Rectal smooth muscle tissue (tissue), 1 donor: ENCODE data around the gene SCUBE1.

ENCODE experiments used
- H3K27ac ChIP-seq: one replicate; pipeline ENCODE4 v1.7.0; 2013; ENCODE audit warnings: low read depth, low read length, inconsistent platforms
- H3K27me3 ChIP-seq: one replicate; pipeline ENCODE4 v1.7.0; 2013; ENCODE audit warnings: low read length; ENCODE audit not compliant: control insufficient read depth, insufficient read depth
- H3K36me3 ChIP-seq: one replicate; pipeline ENCODE4 v1.7.0; 2013; ENCODE audit warnings: low read length; ENCODE audit not compliant: control insufficient read depth, insufficient read depth
- H3K4me1 ChIP-seq: one replicate; pipeline ENCODE4 v1.7.0; 2013; ENCODE audit warnings: low read length; ENCODE audit not compliant: control insufficient read depth, insufficient read depth
- H3K4me3 ChIP-seq: one replicate; pipeline ENCODE4 v1.7.0; 2013; ENCODE audit warnings: low read length
- H3K9ac ChIP-seq: one replicate; pipeline ENCODE4 v1.7.0; 2013; ENCODE audit warnings: low read length

The SCUBE1 gene

GRCh38 chr22:43315687-43316217 lies 27.4 kb downstream of the SCUBE1 start:
- no peaks in the 10 kb centered on the region for H3K4me1 ChIP-seq
- no peak overlapping the region for H3K27ac ChIP-seq
- H3K4me3 ChIP-seq = no peak overlapping the region
- H3K27me3 ChIP-seq = no peaks in the 10 kb centered on the region
- H3K36me3 ChIP-seq = no peaks in the 10 kb centered on the region
- H3K9ac ChIP-seq = no peak overlapping the region

GRCh38 chr22:43314611-43315010 lies 28.6 kb downstream of the SCUBE1 start:
- no peak overlapping the region for H3K9ac ChIP-seq
- no peak overlapping the region for H3K27ac ChIP-seq
- H3K4me1 ChIP-seq = no peaks in the 10 kb centered on the region
- no peak overlapping the region for H3K4me3 ChIP-seq
- H3K36me3 ChIP-seq = no peaks in the 10 kb centered on the region
- H3K27me3 ChIP-seq = no peaks in the 10 kb centered on the region

- H3K4me3 ChIP-seq = no peak overlapping the region
- H3K4me1 ChIP-seq = no peaks in the 10 kb centered on the region
- H3K27ac ChIP-seq = no peak overlapping the region
These were observed 29.2 kb downstream of the SCUBE1 start for GRCh38 chr22:43313890-43314474.

GRCh38 chr22:43313244-43313889 lies 29.8 kb downstream of the SCUBE1 start:
- H3K27ac ChIP-seq = no peak overlapping the region
- H3K9ac ChIP-seq = no peak overlapping the region
- H3K4me1 ChIP-seq = no peaks in the 10 kb centered on the region
- H3K4me3 ChIP-seq = no peak overlapping the region
- no peaks in the 10 kb centered on the region for H3K36me3 ChIP-seq
- H3K27me3 ChIP-seq = no peaks in the 10 kb centered on the region

More at GRCh38 chr22:43313890-43314474, 29.2 kb downstream of the SCUBE1 start:
- no peak overlapping the region for H3K9ac ChIP-seq
- H3K27me3 ChIP-seq = no peaks in the 10 kb centered on the region
- no peaks in the 10 kb centered on the region for H3K36me3 ChIP-seq

DNA sequence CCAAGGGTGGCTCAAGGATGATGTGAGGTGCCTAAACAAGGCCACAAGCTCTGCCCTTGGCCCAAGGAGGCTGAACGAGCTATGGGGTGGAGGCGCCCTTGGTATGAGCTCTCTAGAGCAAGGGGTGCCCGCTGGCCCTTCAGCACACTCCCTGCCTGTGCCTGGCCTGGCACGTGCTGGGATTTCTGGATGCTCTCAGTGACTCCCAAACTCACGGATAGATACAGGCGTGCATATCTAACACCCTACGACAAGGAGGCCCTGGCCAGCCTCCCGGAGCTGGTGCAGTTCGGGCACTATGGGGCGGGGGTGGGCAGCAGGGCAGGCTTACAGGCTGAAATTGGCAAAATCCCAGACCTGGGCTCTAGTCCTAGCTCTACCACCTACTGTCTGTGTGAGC lies 30.6 kb downstream of the SCUBE1 start:
- H3K4me3 ChIP-seq = no peak overlapping the region
- no peak overlapping the region for H3K27ac ChIP-seq
- no peaks in the 10 kb centered on the region for H3K4me1 ChIP-seq
- H3K36me3 ChIP-seq = no peaks in the 10 kb centered on the region
- H3K9ac ChIP-seq = no peak overlapping the region
- H3K27me3 ChIP-seq = no peaks in the 10 kb centered on the region

- no peak overlapping the region for H3K4me3 ChIP-seq
These were observed 32.4 kb downstream of the SCUBE1 start for GRCh38 chr22:43310798-43311197.

DNA sequence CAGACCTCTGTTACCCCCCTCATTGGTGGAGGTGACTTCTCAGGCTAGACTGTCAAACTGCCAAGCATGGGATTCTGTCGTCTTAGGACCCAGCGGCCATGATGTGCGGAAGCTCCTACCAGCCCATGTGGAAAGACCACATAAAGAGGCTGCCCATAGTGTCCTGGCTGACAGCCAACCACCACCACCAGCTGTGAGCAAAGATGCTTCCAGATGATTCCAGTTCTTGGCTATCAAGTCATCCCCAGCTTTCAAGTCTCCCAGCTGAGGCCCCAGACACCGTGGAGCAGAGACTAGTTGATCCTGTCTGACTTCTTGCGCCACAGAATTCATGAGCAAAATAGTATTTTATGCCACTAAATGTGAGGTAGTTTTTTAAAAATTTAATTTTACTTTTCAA lies 32.9 kb downstream of the SCUBE1 start:
- H3K27me3 ChIP-seq = no peaks in the 10 kb centered on the region
- H3K27ac ChIP-seq = no peak overlapping the region
- H3K36me3 ChIP-seq = no peaks in the 10 kb centered on the region
- H3K4me3 ChIP-seq = no peak overlapping the region
- no peaks in the 10 kb centered on the region for H3K4me1 ChIP-seq
- no peak overlapping the region for H3K9ac ChIP-seq

More at GRCh38 chr22:43310798-43311197, 32.4 kb downstream of the SCUBE1 start:
- H3K36me3 ChIP-seq = no peaks in the 10 kb centered on the region
- H3K4me1 ChIP-seq = no peaks in the 10 kb centered on the region
- H3K27ac ChIP-seq = no peak overlapping the region
- no peaks in the 10 kb centered on the region for H3K27me3 ChIP-seq
- no peak overlapping the region for H3K9ac ChIP-seq

- Histone ChIP-seq H3K27ac (no peak overlapping the region), H3K27me3 (no peaks in the 10 kb centered on the region), H3K36me3 (no peaks in the 10 kb centered on the region), H3K4me3 (no peak overlapping the region), H3K4me1 (no peaks in the 10 kb centered on the region), H3K9ac (no peak overlapping the region)
These were observed 34.3 kb downstream of the SCUBE1 start for GRCh38 chr22:43308836-43309235.

DNA sequence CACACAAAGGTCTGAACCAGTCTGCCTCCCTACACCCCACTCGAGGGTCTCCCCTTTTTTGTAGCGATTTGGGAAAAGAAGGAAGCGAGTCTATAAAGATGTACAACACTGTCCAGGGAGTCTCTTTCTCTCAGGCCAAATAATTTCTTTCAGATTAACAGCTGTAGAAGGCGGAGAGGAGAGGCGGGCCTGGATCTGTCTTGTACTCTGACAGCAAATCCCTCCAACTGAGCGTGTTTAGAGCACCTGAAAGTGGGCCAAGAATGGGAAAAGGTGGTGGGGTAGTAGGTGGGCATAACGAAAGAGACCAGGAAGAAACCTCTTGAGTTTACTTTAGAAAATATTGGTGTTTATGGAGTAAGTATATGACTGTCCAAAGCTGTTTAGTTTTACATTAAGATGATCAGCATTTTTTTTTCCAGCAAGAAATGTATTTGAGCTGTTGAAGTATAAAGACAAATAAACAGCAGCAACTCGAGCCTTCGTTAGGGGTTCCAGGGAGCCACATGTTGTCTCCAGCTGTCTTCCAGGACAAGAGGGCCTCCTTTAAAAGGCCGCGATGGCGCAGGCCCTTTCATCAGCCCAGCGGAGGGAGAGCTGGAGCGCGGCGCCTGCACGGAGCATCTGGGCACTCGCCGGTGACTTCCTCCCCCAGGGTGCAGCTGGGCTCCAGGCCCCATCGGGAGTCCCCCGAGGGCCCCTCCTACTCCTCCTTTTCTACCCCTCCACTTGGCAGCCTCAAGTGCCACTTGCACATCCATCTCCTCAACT lies 34.9 kb downstream of the SCUBE1 start:
- no peak overlapping the region for H3K9ac ChIP-seq
- no peak overlapping the region for H3K4me3 ChIP-seq
- no peaks in the 10 kb centered on the region for H3K36me3 ChIP-seq
- no peak overlapping the region for H3K27ac ChIP-seq
- no peaks in the 10 kb centered on the region for H3K4me1 ChIP-seq
- no peaks in the 10 kb centered on the region for H3K27me3 ChIP-seq

- Histone ChIP-seq H3K4me1 (no peaks in the 10 kb centered on the region), H3K9ac (no peak overlapping the region), H3K27ac (no peak overlapping the region), H3K4me3 (no peak overlapping the region), H3K27me3 (no peaks in the 10 kb centered on the region), H3K36me3 (no peaks in the 10 kb centered on the region)
These were observed 37.4 kb downstream of the SCUBE1 start for GRCh38 chr22:43305806-43306205.

DNA sequence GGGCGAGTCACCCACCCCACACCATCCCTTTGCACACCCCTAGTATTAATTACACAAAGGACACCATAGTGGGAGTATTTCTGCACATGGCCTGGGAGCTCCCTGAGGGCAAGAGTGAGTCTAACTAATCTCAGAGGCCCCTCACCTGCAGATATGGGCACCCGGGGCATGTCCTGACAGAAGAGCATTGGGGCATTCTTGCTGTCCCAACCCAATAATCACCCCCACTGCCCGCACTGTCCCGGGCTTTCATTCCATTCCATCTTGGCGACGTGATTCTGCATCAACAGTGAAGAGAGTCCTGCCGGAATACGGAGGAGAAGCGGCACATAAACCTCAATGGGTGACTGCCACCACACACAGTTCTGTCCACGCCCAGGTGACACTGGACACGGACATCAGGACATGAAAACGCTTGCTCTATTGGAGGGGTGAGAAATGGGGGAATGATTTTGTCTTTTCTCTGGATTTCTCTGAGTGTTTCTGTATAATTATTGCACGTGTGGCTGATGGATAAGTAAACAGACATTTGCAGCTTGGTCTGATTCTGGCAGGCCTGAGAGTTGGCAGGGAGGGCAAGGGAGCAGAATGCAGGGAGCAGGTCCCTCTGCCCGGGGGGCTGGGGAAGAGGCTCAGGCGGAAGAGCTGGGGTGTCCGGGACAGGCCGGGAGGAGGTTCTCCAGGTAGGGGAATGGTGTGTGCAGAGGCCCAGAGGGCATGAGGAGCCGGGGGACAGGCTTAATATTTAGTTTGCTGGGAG lies 38.2 kb downstream of the SCUBE1 start:
- Histone ChIP-seq H3K36me3 (no peaks in the 10 kb centered on the region), H3K4me1 (no peaks in the 10 kb centered on the region), H3K27me3 (no peaks in the 10 kb centered on the region), H3K4me3 (no peak overlapping the region), H3K27ac (no peak overlapping the region), H3K9ac (no peak overlapping the region)

DNA sequence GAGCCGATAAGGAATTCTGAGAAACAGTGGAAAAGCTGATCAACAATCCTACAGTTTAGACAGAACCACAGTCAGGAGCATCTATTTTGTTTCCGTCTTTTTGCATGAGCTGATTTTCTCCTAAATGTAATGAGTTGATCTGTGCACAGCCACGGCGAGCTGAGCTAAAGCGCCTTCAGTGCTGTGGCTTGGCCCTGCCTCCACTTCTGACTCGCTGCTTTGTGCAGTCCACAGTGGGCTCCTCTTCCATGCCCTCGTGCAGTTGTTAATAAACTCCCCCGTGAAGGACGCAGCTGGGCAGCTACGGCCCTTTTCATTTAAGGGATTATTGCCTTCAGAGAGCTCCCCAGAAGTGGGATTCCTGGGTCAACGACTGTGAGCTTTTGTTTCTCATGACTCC lies 39.4 kb downstream of the SCUBE1 start:
- H3K27ac ChIP-seq = no peak overlapping the region
- H3K36me3 ChIP-seq = no peaks in the 10 kb centered on the region
- no peaks in the 10 kb centered on the region for H3K27me3 ChIP-seq
- no peaks in the 10 kb centered on the region for H3K4me1 ChIP-seq
- H3K4me3 ChIP-seq = no peak overlapping the region
- no peak overlapping the region for H3K9ac ChIP-seq
